SK-N-SH (cell line): ENCODE results near the gene TNFSF15. TPM values are rescaled to one million over a fixed set of nuclear protein-coding genes. Genes with fewer than 3 reads are reported as not detected.

Experiments
- CTCF ChIA-PET: fragments of 300-600, 350-600 bp; formaldehyde crosslinking; extraction: SDS; loops from one replicate; lab custom pipeline; 2021; lab: Yijun Ruan, JAX
- POLR2A ChIA-PET: fragments of 350-600 bp; sonication (Branson Sonifier 250); formaldehyde crosslinking; extraction: SDS; loops from one replicate; lab custom pipeline; 2020; ENCODE audit warnings: antibody characterized with exemption, inconsistent platforms; lab: Yijun Ruan, JAX
- DNase-seq: peaks from one replicate; pipeline ENCODE4 v3.0.0; 2012
- H2AFZ ChIP-seq: fragments of 200-600 bp; sonication (generic); 2 replicates; pipeline ENCODE4 v1.8.1; 2016; ENCODE audit warnings: antibody characterized with exemption, mild to moderate bottlenecking, low read depth
- H3F3A ChIP-seq: fragments of 200-600 bp; sonication (generic); replicated peaks from 2 replicates; pipeline ENCODE3; 2016; ENCODE audit warnings: antibody characterized with exemption, mild to moderate bottlenecking; ENCODE audit not compliant: insufficient read depth
- H3K27ac ChIP-seq, 2 experiments: fragments of 200-500 bp in 1 of 2; fragments of 200-600 bp in 1 of 2; sonication (Bioruptor generic) in 1 of 2; sonication (generic), shearing (Covaris generic) in 1 of 2; 2 replicates each; pipeline versions ENCODE4 v1.5.1 to v1.6.1; 2014 to 2016; ENCODE audit warnings: low read depth in 2 of 2, inconsistent platforms in 1 of 2, low read length in 1 of 2, mild to moderate bottlenecking in 1 of 2, mixed read lengths in 1 of 2
- H3K27me3 ChIP-seq: fragments of 200-600 bp; sonication (generic), shearing (Covaris generic); 2 replicates; pipeline ENCODE4 v1.6.1; 2016; ENCODE audit warnings: mixed run types; ENCODE audit not compliant: insufficient read depth
- H3K36me3 ChIP-seq, 2 experiments: fragments of 200-500 bp in 1 of 2; fragments of 200-600 bp in 1 of 2; sonication (Bioruptor generic) in 1 of 2; sonication (generic) in 1 of 2; replicated peaks in 1 of 2; 2 replicates each; pipeline versions ENCODE3 to v1.5.1; 2014 to 2016; ENCODE audit warnings: low read length in 1 of 2, mild to moderate bottlenecking in 1 of 2; ENCODE audit not compliant: insufficient read depth in 2 of 2, control insufficient read depth in 1 of 2
- H3K4me1 ChIP-seq, 2 experiments: fragments of 200-500 bp in 1 of 2; fragments of 200-600 bp in 1 of 2; sonication (Bioruptor generic) in 1 of 2; sonication (generic), shearing (Covaris generic) in 1 of 2; 2 replicates each; pipeline versions ENCODE4 v1.5.1 to v1.6.1; 2014 to 2016; ENCODE audit warnings: low read depth in 1 of 2, low read length in 1 of 2, mixed run types in 1 of 2; ENCODE audit not compliant: insufficient read depth in 2 of 2, control insufficient read depth in 1 of 2
- H3K4me2 ChIP-seq: fragments of 200-600 bp; sonication (generic), shearing (Covaris generic); 2 replicates; pipeline ENCODE4 v1.6.1; 2017; ENCODE audit warnings: mixed run types
- H3K4me3 ChIP-seq, 2 experiments: fragments of 200-500 bp in 1 of 2; fragments of 200-600 bp in 1 of 2; sonication (Bioruptor generic) in 1 of 2; sonication (generic), shearing (Covaris generic) in 1 of 2; 2 replicates each; pipeline versions ENCODE4 v1.5.1 to v1.8.1; 2014 to 2016; ENCODE audit warnings: low read depth in 2 of 2, inconsistent platforms in 1 of 2, low read length in 1 of 2, mild to moderate bottlenecking in 1 of 2, mixed read lengths in 1 of 2, moderate library complexity in 1 of 2
- H3K79me2 ChIP-seq: fragments of 200-600 bp; sonication (generic); 2 replicates; pipeline ENCODE4 v1.8.1; 2017; ENCODE audit warnings: mild to moderate bottlenecking; ENCODE audit not compliant: insufficient read depth
- H3K9ac ChIP-seq: fragments of 200-600 bp; sonication (generic); 2 replicates; pipeline ENCODE4 v1.6.1; 2017; ENCODE audit warnings: mixed run types
- H3K9me2 ChIP-seq: fragments of 200-600 bp; sonication (generic); 2 replicates; pipeline ENCODE4 v1.6.1; 2017; ENCODE audit warnings: mixed run types
- H3K9me3 ChIP-seq: fragments of 200-600 bp; sonication (generic); 2 replicates; pipeline ENCODE4 v1.6.1; 2017; ENCODE audit warnings: mixed run types, mild to moderate bottlenecking, moderate library complexity
- H4K20me1 ChIP-seq: fragments of 200-600 bp; sonication (generic); 2 replicates; pipeline ENCODE4 v1.6.1; 2017; ENCODE audit warnings: mild to moderate bottlenecking, mixed run types; ENCODE audit not compliant: insufficient read depth
- CHD2 ChIP-seq: fragments of 150-350 bp; IDR thresholded peaks from 2 replicates; pipeline ENCODE4 v1.6.1; 2018; ENCODE audit warnings: low read length; ENCODE audit not compliant: partially characterized antibody
- CTCF ChIP-seq: fragments of 200-600 bp; sonication (generic); IDR thresholded peaks from 2 replicates; pipeline ENCODE4 v1.6.1; 2017; ENCODE audit warnings: antibody characterized with exemption, mild to moderate bottlenecking, moderate library complexity
- ELF1 ChIP-seq: IDR thresholded peaks from 2 replicates; pipeline ENCODE4 v1.4.0; 2012
- EZH2phosphoT487 ChIP-seq: fragments of 200-600 bp; sonication (generic); IDR thresholded peaks from 2 replicates; pipeline ENCODE4 v1.6.1; 2017; ENCODE audit warnings: low read depth, mixed run types, mild to moderate bottlenecking, antibody characterized with exemption, moderate library complexity, borderline replicate concordance
- FOSL2 ChIP-seq: IDR thresholded peaks from 2 replicates; pipeline ENCODE4 v1.4.0; 2012; ENCODE audit warnings: low read depth, mild to moderate bottlenecking, moderate library complexity, borderline replicate concordance
- FOXJ3 ChIP-seq: sonication (generic); formaldehyde crosslinking; IDR thresholded peaks from 2 replicates; pipeline ENCODE4 v1.5.1; 2020; ENCODE audit warnings: mild to moderate bottlenecking, missing genetic modification reagents
- FOXM1 ChIP-seq: IDR thresholded peaks from 2 replicates; pipeline ENCODE4 v1.4.0; 2012; ENCODE audit warnings: low read depth, mild to moderate bottlenecking
- GABPA ChIP-seq: IDR thresholded peaks from 2 replicates; pipeline ENCODE4 v1.4.0; 2012; ENCODE audit warnings: low read depth, mild to moderate bottlenecking
- GATA2 ChIP-seq: sonication (generic); formaldehyde crosslinking; IDR thresholded peaks from 2 replicates; pipeline ENCODE4 v1.5.0; 2020; ENCODE audit warnings: mild to moderate bottlenecking, missing genetic modification reagents
- IRF3 ChIP-seq: fragments of 150-350 bp; IDR thresholded peaks from 2 replicates; pipeline ENCODE4 v1.6.1; 2016; ENCODE audit warnings: mild to moderate bottlenecking, low read depth, low read length
- JUND ChIP-seq: IDR thresholded peaks from 2 replicates; pipeline ENCODE4 v1.4.0; 2012
- MAX ChIP-seq: IDR thresholded peaks from 2 replicates; pipeline ENCODE4 v1.4.0; 2012; ENCODE audit warnings: low read depth
- MEF2A ChIP-seq: IDR thresholded peaks from 2 replicates; pipeline ENCODE4 v1.4.0; 2012; ENCODE audit warnings: low read depth, borderline replicate concordance
- MXI1 ChIP-seq: IDR thresholded peaks from 2 replicates; pipeline ENCODE4 v1.6.1; 2012; ENCODE audit warnings: mild to moderate bottlenecking, low read depth, low read length, improper control_type of control experiment
- NFIC ChIP-seq: IDR thresholded peaks from 2 replicates; pipeline ENCODE4 v1.4.0; 2012; ENCODE audit warnings: borderline replicate concordance
- NRF1 ChIP-seq: IDR thresholded peaks from 2 replicates; pipeline ENCODE4 v1.6.1; 2012; ENCODE audit warnings: low read depth, mild to moderate bottlenecking, low read length
- PBX3 ChIP-seq: IDR thresholded peaks from 2 replicates; pipeline ENCODE4; 2012
- RAD21 ChIP-seq: IDR thresholded peaks from 2 replicates; pipeline ENCODE4 v1.6.1; 2012; ENCODE audit warnings: mild to moderate bottlenecking, low read length
- RCOR1 ChIP-seq: fragments of 150-350 bp; IDR thresholded peaks from 2 replicates; pipeline ENCODE4 v1.6.1; 2017; ENCODE audit warnings: antibody characterized with exemption, low read length
- RXRA ChIP-seq: IDR thresholded peaks from 2 replicates; pipeline ENCODE4 v1.4.0; 2012; ENCODE audit warnings: low read depth, mild to moderate bottlenecking, borderline replicate concordance
- TAF1 ChIP-seq: IDR thresholded peaks from 2 replicates; pipeline ENCODE4 v1.6.1; 2012; ENCODE audit warnings: low read depth, mild to moderate bottlenecking, low read length, moderate library complexity, borderline replicate concordance
- TCF12 ChIP-seq: IDR thresholded peaks from 2 replicates; pipeline ENCODE4 v1.4.0; 2012
- TEAD4 ChIP-seq: IDR thresholded peaks from 2 replicates; pipeline ENCODE4 v1.4.0; 2012; ENCODE audit warnings: mild to moderate bottlenecking, borderline replicate concordance; ENCODE audit not compliant: insufficient read depth
- USF1 ChIP-seq: IDR thresholded peaks from 2 replicates; pipeline ENCODE4 v1.4.0; 2012; ENCODE audit warnings: low read depth, borderline replicate concordance
- YY1 ChIP-seq: IDR thresholded peaks from 2 replicates; pipeline ENCODE4 v1.4.0; 2012; ENCODE audit warnings: low read depth, mild to moderate bottlenecking
- ZBTB33 ChIP-seq: IDR thresholded peaks from 2 replicates; pipeline ENCODE4 v1.4.0; 2012; ENCODE audit warnings: low read depth, borderline replicate concordance
- WGBS: methylation state at CpG from one replicate; pipeline ENCODE4 v1.1.6; 2017; ENCODE audit warnings: low lambda C conversion rate; 5-methylcytosine and 5-hydroxymethylcytosine counted together
- polyA plus RNA-seq, 3 experiments: library from polyadenylated mRNA; depleted of rRNA; stranded (reverse); fragments of >200 nt; gene quantifications; 2 replicates each; pipeline ENCODE4 v1.2.3, GENCODE V29; 2012

Gene TNFSF15
- polyA plus RNA-seq, 1 of the 3 experiments (the other 2 are of a cell fraction), result 0.64 TPM

GRCh38 chr9:114779352-114779845 is 26.4 kb downstream of the TNFSF15 start:
- Histone ChIP-seq H3K79me2 (no peaks in the 10 kb centered on the region), H4K20me1 (no peaks in the 10 kb centered on the region), H3F3A (peaks cover 8% of the 10 kb centered on the region), H3K9me2 (no peaks in the 10 kb centered on the region), H2AFZ (no peak overlapping the region), H3K4me2 (peak overlapping the region; percentile 10; the same call in 1 of the 2 replicates), H3K4me1 (peaks cover 0 to 14% of the 10 kb centered on the region in 2 experiments; a peak in 2 of 4 replicates), H3K27ac (peak overlapping the region in 1 of 2 experiments; percentile 5; a peak in 2 of 4 replicates), H3K36me3 (no peaks in the 10 kb centered on the region), H3K9me3 (no peaks in the 10 kb centered on the region), H3K27me3 (no peaks in the 10 kb centered on the region), H3K4me3 (no peak overlapping the region), H3K9ac (no peak overlapping the region)
- TF ChIP-seq RXRA (no peak), USF1 (no peak), MXI1 (no peak), JUND (peak; percentile 36; the same call in 1 of the 2 replicates), CTCF (no peak), PBX3 (no peak), MEF2A (no peak), GABPA (no peak), CHD2 (no peak), YY1 (no peak), RCOR1 (no peak), ZBTB33 (no peak), FOXM1 (no peak), FOXJ3 (no peak), ELF1 (no peak), TCF12 (peak; percentile 38; the same call in 1 of the 2 replicates), TAF1 (no peak), FOSL2 (0 out of 2 replicates have a peak, but pooled peaks have one; percentile 30), EZH2phosphoT487 (no peak), MAX (no peak), GATA2 (CRISPR knock-in tag) (no peak), RAD21 (no peak), NRF1 (no peak), NFIC (peak; percentile 86), IRF3 (no peak), TEAD4 (no peak)
- POLR2A ChIA-PET, result no interaction called here
- WGBS, result 10% methylated on average over 4 of the region's 4 CpGs
- no peak for DNase-seq
- CTCF ChIA-PET, result no interaction called here
